ENCODE data around the gene SP4. TPM values are rescaled to one million over a fixed set of nuclear protein-coding genes. Genes with fewer than 3 reads are reported as not detected.

SP4 gene
- total RNA-seq, 4 donors from 2014 or later: 3.6 to 10.6 (median 5.9) TPM

- no peak for TF ChIP-seq CTCF (IDR thresholded peaks at IDR 0.05)
- no peak for ATAC-seq (ENCODE audit: low FRiP score)
- DNase-seq (ENCODE audit: low spot score): no peak
These were observed 115.1 kb downstream of the SP4 start, which contains the start of gene DNAH11 for GRCh38 chr7:21542891-21543527. Gene DNAH11, plus strand, starts transcription at chr7:21543039. Its CDS starts 207 bp downstream, at chr7:21543246.

GRCh38 chr7:21543528-21544302, 115.8 kb downstream of the SP4 start:
- no peak for ATAC-seq (ENCODE audit: low FRiP score)
- TF ChIP-seq CTCF (IDR thresholded peaks at IDR 0.05): no peak
- DNase-seq (ENCODE audit: low spot score): no peak

- DNase-seq (ENCODE audit: low spot score): no peak
- TF ChIP-seq CTCF (IDR thresholded peaks at IDR 0.05): no peak
- no peak for ATAC-seq (ENCODE audit: low FRiP score)
These were observed 116.4 kb downstream of the SP4 start for GRCh38 chr7:21544303-21544656.

- no peak for ATAC-seq (ENCODE audit: low FRiP score)
- no peak for DNase-seq (ENCODE audit: low spot score)
- TF ChIP-seq CTCF (IDR thresholded peaks at IDR 0.05): no peak
These were observed 116.8 kb downstream of the SP4 start for GRCh38 chr7:21544715-21545114.

GRCh38 chr7:21547501-21547900, 119.6 kb downstream of the SP4 start:
- no peak for TF ChIP-seq CTCF (IDR thresholded peaks at IDR 0.05)
- no peak for DNase-seq (ENCODE audit: low spot score)
- no peak for ATAC-seq (ENCODE audit: low FRiP score)

GRCh38 chr7:21548491-21548890, 120.6 kb downstream of the SP4 start:
- no peak for DNase-seq (ENCODE audit: low spot score)
- no peak for TF ChIP-seq CTCF (IDR thresholded peaks at IDR 0.05)
- no peak for ATAC-seq (ENCODE audit: low FRiP score)

GRCh38 chr7:21550076-21550475, 122.2 kb downstream of the SP4 start:
- DNase-seq (ENCODE audit: low spot score): no peak
- TF ChIP-seq CTCF (IDR thresholded peaks at IDR 0.05): no peak
- ATAC-seq (ENCODE audit: low FRiP score): no peak
